HG02885 (cell line): ENCODE results near the gene KLK13.

Experiments used
- ATAC-seq: cut with Tn5 transposase; IDR thresholded peaks from one replicate; pipeline ENCODE4 v1.9.1; 2021; ENCODE audit warnings: mild to moderate bottlenecking; ENCODE audit not compliant: unreplicated experiment, poor library complexity

KLK13 gene

DNA sequence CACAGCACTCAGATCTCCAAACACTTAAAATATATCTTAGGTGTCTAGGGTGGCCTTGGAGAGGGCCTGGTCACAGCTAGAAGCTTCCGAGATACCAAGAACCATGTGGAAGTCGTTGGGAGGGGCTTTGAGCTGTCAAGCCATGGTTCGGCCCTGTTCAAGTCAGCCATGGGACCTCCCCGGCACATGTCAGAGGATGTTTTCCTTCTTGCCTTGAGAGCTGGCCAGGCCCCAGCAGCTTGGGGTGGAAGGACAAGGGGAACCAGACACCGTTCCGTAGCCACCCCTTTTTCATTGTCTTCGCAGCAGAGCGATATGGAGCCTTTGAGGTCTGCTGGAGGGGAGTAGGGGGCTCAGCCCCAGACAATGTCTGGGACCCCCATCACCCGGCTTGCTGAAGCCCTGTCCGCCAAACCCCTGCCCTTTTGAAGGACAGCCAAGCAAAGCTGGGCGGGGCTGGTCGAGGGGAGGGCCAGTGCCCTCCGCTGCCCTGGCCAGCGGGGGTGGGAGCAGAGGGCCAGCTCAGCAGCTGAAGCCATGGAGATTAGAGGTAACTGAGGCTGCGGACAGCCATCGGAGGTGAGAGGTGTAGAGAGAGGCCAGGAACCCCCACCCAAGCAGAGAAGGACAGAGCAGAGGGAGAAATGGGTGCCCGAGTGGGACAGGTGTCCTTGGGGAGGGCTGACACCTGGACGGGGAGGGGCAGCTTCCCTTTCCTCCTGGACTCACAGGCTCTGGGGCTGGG, 38.9 kb downstream of the KLK13 start:
- no peak for ATAC-seq

DNA sequence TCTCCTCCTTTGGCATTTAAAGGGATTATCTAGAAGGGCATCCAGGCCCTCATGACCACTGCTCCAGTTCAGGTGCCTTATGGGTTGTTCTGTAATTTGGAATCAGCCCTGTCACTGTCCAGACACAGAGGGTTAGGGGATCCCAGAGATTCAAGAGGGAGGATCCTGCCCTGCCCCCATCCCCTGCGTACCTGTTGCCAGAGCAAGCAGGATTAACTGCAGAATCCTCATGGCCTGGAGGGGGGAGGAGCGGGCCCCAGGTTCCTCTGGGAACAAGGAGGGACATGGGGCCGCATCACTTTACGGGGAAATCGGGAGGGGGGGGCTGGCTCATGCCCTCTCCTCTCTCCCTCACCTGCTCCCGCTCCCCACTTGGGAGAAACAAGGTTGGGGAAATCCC, 39.5 kb downstream of the KLK13 start:
- ATAC-seq = no peak

DNA sequence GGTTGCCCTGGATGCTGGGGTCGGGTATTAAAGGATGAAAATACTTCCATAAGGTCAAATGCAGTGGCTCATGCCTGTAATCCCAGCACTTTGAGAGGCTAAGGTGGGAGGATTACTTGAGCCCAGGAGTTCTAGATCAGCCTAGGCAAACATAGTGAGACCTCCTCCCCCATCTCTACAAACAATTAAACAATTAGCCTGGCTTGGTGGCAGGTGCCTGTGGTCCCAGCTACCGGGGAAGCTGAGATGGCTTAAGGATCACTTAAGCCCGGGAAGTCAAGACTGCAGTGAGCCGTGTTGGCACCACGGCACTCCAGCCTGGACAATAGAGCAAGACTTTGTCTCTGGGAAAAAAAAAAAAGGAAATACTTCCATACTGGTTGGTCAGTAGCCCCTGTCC, 40.0 kb downstream of the KLK13 start:
- no peak for ATAC-seq

DNA sequence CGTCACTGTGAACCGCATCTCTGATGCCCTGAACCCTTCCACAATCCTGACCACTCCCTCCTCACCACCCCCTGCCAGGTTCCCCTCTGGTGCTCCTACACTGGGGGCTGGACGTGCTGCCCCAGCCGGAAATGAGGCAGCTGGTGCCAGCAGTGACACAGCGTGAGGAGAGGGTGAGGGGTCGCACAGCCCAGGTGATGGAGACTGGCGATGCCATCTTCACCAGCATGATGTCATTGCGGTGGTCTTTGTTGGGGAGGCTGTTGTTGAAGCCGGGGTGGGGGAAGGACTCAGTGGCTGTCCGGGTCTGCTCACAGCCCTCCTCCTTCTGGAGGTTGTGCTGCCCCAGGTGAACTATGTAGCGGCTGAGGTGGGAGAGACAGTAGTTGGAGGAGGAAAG, 40.9 kb downstream of the KLK13 start:
- no peak for ATAC-seq

DNA sequence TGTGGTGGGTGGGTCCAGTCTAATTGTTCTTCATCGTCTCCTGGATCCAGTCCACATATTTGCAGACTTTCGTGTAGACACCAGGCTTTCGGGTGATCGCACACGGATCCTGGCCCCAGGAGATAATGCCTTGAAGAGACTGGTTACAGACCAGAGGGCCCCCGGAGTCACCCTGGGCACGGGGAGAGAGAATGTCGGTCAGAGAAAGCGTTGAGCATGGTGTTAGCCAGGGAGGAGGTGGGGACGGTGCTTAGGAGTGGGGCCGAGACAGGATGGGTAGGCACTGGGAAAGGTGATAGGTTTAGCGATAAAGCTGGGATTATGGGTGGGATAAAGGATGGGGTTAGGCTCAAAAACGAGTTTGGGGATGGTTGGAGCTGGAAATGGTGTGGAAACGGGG, 42.4 kb downstream of the KLK13 start:
- no peak for ATAC-seq

DNA sequence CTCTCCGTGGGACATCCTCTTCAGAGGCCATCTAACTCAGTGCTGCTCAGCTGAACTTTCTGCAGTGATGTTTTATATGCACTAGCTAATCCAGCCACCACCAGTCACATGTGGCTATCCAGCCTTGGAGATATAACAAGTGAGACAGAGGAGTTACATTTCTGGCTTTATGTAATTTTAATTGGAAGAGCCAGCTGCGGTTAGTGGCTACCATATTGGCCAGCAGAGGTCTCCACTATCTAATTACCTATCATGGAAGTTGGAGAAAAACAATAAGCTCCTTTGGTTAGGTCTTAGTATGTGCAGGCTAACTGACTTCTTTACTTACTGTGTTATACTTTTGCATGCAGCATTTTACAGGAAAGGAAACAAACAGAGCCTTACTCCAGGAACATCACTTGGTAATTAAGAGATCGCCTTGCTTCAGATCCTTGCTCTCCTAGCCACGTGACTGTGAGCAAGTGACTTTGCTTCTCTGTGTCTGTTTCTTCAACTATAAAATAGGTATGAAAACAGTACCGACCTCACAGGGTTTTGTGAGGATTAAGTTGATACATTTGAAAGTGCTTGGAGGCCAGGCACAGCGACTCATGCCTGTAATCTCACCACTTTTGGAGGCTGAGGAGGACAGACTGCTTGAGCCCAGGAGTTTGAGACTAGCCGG, 43.8 kb downstream of the KLK13 start:
- ATAC-seq = no peak

DNA sequence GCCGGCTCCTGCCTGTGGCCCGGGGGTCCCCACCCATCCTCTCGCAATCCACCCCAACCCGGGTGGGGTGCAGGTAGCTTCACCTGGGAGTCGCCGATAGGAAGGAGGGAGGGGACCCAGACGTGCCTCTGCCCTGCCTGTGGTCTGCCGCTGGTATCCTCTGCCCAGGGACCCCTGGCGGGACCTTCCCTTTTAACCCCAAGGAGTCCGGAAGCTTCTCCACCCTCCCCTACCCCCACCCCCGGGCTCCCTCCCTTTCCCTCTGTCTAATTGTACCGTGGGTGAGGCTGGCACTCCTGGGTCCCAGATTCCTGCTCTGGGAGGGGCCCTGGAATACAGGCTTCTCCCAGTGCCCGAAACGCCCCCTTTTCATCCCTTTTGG, 45.4 kb downstream of the KLK13 start, which contains the start of gene KLK10:
KLK10 (minus strand) TSS at position 166 of the 382 bp plus-strand sequence. CDS start 579 bp downstream, outside the sequence.
- ATAC-seq = no peak

DNA sequence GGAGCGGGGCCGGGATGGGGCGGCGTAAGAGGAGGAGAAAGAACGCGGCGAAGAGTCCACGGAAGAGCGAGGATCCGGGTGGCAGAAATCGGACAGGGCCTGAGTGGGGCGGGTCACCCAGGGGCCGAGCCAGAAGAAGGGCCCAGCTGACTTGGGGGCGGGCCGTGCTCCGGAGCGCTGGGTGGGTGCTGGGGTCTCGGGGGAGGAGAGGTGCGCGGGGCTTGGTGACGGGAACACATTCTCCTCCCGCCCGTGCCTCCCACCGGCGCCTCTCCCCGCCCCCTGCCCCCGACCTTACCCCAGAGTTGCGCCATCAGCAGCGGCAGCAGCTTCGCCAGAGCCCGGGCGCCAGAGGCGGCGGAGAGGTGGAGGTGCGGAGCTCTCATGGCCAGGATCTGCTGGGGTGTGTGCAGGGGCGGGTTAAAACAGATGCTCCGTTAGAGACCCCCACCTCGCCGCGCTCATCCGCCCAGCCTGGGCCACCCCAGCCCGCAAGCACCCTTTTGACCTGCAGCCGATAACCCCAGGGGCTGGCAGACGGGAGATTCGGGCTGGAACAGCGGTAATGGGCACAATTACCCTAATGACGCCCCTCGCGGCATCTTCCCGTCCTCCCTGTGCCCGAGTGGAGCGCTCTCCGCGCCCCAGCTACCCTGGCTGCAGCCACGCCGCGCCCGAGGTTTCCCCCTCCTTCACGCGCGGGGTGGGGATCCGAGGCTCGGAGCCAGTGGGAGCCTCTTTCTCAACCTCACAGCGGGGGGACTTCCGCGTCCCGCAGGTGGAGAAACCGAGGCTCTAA, 45.9 kb downstream of the KLK13 start:
- no peak for ATAC-seq

DNA sequence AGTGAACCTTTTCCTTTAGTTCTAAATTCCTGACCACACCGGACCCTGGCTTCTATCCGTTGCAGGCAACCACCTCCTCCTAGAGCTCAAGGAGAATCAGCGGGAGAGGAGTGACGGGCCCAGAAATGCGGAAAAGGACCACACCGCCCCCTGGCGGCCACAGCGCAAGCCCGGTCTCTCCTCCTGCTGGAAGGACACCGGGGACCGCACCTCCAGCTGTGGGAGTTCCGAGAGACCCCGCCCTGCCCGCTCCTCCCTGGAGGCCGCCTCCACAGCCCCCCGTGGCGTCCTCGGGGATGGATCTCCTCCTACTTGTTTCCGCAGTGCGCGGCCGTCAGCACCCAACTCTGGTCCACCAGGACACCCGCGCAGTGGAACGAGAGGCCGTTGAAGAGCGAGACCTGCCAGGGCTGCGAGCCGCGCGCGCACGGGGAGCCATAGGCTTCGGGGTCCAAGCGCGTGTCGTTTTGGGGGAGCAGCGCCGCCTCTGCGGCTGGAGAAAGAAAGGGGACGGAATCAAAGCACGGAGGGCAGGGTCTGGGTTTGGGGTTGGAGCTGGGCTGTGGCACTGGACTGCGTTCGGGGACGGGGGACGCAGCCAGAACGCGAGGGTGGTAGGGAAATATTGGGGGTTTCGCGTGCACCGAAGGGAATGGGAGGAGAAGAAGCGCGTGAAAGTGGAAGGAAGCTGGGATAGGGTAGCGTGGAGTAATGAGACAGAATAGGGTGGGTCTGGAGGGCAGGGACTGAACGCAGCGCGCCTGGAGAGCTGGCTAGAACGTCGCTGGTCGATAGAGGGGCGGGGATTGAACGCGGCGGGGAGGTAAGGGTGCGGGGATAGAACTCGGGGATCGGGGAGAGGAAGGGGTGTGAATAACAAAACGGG, 47.9 kb downstream of the KLK13 start:
- ATAC-seq = no peak

DNA sequence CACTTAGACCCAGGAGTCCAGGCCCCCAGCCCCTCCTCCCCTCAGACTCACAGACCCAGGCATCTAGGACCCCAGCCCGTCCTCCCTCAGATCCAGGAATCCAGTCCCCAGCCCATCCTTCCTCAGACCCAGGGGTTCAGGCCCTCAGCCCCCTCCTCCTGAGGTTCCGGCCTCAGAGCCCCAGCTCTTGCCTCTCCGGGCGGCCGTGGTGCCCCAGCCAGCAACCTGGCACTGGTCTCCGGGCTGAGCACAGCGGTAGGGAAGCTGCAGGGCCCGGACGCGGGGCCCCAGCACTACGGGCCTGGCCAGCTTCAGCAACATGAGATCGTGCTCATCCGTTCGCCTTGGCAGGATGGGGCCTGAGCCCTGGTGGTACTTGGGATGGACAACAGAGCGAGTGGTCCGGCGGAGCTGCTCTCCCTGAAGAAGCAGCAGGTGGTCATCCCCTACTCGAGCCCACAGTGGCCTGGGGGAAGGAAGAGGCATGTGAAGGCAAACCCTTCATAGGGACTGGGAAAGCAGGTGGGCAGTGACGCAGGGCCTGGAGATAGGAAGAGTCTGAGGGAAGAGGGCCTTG, 49.1 kb downstream of the KLK13 start:
- no peak for ATAC-seq

DNA sequence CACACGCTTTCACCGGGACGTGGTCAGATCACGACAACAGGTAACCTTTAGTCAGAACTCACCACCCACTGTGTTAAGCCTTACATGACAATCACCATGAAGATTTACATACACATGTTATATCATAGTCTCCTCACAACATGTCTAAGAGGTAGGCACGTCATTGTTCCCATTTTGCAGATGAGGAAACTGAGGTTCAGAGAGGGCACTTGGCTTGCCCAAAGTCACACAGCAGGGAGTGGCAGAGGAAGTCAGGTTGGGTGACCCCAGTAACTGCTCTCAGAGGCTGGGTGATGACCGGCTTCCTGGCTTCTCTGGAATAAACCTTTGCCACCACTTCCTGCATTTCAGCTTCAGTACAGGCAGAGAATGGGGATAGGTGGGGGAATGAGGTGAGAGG, 50.6 kb downstream of the KLK13 start:
- no peak for ATAC-seq

DNA sequence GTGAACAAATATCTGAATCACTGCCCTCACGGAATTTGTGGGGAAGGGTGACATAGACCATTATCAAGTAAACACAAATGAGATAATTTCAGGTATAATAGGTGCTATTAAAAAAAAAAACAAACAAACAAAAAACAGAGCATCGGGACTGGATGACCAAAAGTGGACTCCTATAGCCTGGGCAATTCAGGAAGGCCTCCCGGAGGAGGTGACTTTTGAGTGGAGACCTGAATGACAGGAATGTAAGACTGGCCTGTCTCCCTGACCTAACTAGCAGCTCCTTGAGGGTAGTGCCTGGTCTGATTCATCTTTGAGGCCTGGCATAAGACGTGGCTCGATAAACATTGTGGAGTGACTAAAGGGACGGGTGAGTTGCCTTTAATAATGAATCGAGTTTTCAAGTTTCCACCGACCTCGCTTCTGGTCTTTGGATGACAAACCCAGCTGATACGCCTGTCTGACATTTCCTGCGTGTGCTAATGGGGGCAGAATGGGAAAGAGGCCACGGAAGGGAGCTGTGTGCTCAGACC, 52.2 kb downstream of the KLK13 start:
- ATAC-seq = no peak

DNA sequence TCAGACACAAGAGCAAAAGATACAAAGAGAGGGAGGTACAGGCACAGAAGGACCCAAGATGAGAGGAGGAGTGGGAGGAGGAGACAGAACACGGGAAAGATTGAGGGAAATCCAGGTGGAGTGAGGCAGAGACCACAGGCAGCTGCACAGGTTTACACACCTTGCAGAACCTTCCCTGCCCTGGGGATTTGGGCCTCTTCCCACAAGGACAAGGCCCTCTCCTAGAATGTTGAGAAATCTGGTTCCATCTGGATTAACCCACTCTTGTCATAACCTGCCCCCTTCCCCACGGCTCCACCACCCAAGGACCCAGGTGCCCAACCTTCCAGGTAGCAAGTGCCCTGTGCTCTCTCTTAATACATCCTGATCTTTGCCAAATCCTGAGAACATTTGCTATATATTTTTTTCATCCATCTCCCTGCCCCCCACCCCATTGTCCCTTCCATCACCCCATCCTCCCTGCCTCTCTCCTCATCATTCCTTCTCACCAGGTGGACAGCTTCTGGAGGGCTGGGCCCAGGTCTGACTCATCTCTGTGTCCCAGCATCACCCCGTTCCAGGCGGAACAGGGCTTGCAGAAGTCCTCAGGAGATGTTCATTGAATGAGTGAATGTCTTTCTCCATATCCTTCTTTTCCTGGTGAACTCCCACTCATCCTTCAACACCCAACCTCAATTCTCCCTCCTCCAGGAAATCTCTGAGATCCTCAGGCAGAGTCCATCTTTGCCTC, 54.7 kb downstream of the KLK13 start:
- no peak for ATAC-seq

DNA sequence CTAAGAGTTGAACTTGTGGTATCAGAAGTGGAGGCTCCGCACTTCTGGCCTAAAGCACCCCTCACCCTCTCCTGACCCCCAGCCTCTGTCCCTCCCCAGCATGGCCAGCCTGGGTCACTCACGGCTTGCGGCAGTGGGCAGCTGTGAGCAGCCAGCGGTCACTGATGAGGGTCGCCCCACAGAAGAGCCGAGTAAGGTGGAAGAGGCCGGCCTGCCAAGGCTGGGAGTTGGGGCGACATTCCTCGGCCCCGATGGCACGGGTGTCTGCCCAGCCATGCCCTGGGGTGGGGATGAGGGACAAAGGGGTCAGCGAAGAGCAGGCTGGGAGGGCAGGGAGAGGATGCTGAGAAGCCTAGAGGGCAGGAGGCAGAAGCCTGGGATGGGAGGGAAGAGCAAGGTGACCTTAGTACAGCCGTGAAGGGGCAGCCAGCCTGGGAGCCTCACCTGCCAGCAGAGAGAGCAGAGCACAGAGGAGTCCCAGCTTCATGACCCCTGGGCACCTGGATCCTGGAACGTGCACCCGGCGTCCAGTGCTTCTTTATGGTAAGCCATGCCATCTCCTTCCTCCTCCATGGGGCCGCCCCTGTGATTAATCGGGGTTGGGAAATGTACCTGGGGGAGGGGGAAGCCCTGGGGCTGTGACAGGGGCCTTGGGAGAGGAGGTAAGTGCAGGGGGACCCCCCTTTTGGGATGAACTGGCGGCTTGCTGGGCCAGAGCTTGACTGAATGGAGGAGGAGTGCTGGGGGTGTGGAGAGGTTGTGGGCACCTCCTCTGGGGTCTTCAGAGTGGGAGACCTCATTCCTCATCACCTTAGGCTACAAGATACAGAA, 55.6 kb downstream of the KLK13 start:
- no peak for ATAC-seq

DNA sequence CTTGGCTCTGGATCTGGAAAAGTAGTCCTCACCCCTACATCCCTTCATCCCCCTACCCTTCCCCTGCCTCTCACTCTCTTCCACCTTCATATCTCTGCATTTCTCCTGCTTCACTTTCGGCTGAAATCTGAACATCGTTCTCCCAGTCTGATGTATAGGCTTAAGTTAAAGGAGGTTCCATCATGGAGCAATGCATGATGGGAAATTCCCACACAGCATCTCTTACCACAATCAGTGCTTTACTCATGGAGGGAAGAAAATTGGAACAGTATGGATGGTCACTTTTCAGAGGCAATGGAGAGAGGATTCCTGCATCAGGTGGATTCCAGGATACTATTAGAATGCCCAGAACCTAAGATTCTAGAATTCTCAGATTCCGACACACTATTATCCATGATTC, 57.4 kb downstream of the KLK13 start:
- no peak for ATAC-seq

DNA sequence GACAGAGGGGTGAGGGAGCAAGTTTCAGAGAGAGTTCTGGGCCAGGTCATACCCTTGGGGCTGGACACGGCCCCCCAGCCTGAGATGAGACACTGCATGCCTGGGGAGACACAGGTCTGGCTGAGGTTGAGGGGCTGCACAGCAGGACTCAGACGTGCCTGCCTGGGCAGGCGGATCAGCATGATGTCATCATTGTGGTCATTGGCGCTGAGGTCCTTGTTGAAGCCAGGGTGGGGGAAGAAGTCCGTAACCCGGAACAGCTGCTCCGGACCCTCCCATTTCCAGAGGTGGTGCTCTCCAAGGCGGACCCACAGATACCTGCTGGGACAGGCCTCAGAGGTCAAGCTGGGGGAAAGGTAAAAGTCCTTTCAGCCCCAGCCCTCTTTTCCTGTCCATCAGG, 58.5 kb downstream of the KLK13 start:
- no peak for ATAC-seq
